Ascending aorta (tissue), 2 donors: ENCODE measurements around the gene TNFAIP2. TPM values are rescaled to one million over a fixed set of nuclear protein-coding genes. Genes with fewer than 3 reads are reported as not detected.

Experiments used
- DNase-seq, 2 donors: peaks; one replicate each; pipeline ENCODE4 v3.0.0-alpha.2; 2019; ENCODE audit warnings: low spot score in 2 of 2
- H3K27ac ChIP-seq, 2 donors: fragments of 200-600 bp; sonication (generic); one replicate each; pipeline ENCODE4 v1.5.1; 2016 to 2017; ENCODE audit warnings: mild to moderate bottlenecking in 1 of 2
- H3K27me3 ChIP-seq: fragments of 200-600 bp; sonication (generic); one replicate; pipeline ENCODE4 v1.5.1; 2017
- H3K36me3 ChIP-seq, 2 donors: fragments of 200-600 bp; sonication (generic); one replicate each; pipeline ENCODE4 v1.5.1; 2016
- H3K4me1 ChIP-seq, 2 donors: fragments of 200-600 bp; sonication (generic); one replicate each; pipeline ENCODE4 v1.5.1; 2016 to 2017; ENCODE audit warnings: mild to moderate bottlenecking in 1 of 2
- H3K4me3 ChIP-seq, 2 donors: fragments of 200-600 bp; sonication (generic); one replicate each; pipeline ENCODE4 v1.5.1; 2016 to 2017; ENCODE audit warnings: mild to moderate bottlenecking in 1 of 2
- H3K9me3 ChIP-seq, 2 donors: fragments of 200-600 bp; sonication (generic); one replicate each; pipeline ENCODE4 v1.5.1; 2016
- intact Hi-C: fragments of 100-400 bp; cut with DNase I; formaldehyde crosslinking; loops from one replicate; pipeline ENCODE4 v1.15.1; 2023
- total RNA-seq: library from RNA; depleted of rRNA; stranded (reverse); fragments of >200 nt; gene quantifications from one replicate; pipeline ENCODE4 v1.1.0, GENCODE V29; 2016
- TF ChIP-seq, protein P1 (sequence below), 3 experiments: fragments of 200-600 bp in 2 of 3; fragments of 450-650 bp in 1 of 3; sonication (generic) in 2 of 3; IDR thresholded peaks; one replicate each; pipeline ENCODE4 v1.5.1; 2016 to 2019; ENCODE audit warnings: antibody characterized with exemption in 3 of 3, mild to moderate bottlenecking in 1 of 3, moderate library complexity in 1 of 3

Gene TNFAIP2
- total RNA-seq, 1 donor from 2014 or later: 133 TPM

DNA sequence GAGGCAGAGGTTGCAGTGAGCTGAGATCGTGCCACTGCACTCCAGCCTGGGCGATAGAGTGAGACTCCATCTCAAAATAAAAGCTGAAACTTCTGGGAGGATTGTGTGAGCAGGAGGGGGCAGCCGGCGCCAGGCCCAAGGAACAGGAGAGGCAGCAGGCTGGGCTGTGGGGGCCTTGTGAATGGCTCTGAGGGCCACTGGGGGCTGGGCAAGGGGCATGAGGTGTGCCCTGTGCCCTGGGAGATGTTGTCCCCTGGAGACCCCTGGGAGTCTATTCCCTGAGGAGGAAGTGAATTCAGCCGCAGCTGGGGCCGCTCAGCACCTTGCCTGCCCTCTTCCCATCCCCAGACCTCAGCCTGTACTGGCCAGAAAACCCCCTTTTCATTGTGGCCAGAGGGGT, 34.3 kb upstream of the TNFAIP2 start:
- no peaks in the 10 kb centered on the region for H3K36me3 ChIP-seq
- intact Hi-C loops: no loop called here

DNA sequence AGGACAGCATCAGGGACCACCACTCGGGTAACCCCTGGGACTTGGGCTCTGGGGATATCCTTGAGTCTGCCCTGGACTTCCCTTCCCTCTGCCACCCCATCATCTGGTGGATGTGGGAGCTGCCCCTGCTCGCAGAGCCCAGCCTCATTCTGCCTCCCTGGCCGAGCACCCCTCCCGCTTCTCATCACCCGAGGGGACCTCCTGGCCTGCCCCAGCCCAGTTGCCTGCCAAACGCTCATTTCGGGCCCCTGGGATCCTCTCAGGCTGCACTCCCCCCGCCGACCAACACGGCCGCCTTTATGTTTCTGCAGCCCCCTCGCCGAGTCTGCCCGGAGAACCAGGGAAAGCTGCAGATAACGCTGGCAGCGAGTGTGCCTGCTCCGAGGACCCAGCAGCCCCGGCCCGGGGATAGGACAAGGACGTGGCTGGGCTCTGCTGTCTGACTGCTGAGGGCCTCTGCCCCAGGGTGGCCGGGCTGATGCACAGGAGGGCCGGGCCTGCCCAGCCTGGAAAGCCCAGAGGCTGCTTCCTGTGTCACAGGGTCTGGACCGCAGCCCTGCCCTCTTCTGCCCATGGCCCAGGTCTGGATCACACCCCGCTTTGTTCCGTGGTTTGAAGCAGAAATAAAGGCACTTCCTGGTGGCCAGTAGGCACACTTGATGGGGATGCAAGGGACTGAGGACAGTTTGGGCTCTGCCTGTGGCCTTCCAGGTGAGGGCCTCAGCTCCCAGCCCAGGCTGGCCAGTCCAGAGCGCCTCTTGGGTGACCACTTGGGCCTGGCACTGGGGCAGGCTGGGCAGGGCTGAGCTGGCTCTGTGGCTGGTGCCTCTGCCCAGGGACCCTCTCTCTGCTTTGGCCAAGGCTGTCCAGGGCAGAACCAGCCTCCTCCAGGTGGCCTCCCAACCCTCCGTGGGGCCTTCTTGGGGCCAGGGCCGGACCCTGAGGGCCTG, 33.6 kb upstream of the TNFAIP2 start:
- intact Hi-C loops: no loop called here
- peaks cover 0 to 3% of the 10 kb centered on the region in 2 donors for H3K4me1 ChIP-seq
- no peak overlapping the region for H3K27ac ChIP-seq

More for the DNA sequence above, 34.3 kb upstream of the TNFAIP2 start:
- H3K9me3 ChIP-seq: no peaks in the 10 kb centered on the region
- peaks cover 0 to 3% of the 10 kb centered on the region in 2 donors for H3K4me1 ChIP-seq
- no peak overlapping the region for H3K4me3 ChIP-seq
- TF ChIP-seq, protein P1, sequence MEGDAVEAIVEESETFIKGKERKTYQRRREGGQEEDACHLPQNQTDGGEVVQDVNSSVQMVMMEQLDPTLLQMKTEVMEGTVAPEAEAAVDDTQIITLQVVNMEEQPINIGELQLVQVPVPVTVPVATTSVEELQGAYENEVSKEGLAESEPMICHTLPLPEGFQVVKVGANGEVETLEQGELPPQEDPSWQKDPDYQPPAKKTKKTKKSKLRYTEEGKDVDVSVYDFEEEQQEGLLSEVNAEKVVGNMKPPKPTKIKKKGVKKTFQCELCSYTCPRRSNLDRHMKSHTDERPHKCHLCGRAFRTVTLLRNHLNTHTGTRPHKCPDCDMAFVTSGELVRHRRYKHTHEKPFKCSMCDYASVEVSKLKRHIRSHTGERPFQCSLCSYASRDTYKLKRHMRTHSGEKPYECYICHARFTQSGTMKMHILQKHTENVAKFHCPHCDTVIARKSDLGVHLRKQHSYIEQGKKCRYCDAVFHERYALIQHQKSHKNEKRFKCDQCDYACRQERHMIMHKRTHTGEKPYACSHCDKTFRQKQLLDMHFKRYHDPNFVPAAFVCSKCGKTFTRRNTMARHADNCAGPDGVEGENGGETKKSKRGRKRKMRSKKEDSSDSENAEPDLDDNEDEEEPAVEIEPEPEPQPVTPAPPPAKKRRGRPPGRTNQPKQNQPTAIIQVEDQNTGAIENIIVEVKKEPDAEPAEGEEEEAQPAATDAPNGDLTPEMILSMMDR (IDR thresholded peaks at IDR 0.05): no peak
- H3K27me3 ChIP-seq: no peaks in the 10 kb centered on the region
- H3K27ac ChIP-seq: no peak overlapping the region
- no peak for DNase-seq

DNA sequence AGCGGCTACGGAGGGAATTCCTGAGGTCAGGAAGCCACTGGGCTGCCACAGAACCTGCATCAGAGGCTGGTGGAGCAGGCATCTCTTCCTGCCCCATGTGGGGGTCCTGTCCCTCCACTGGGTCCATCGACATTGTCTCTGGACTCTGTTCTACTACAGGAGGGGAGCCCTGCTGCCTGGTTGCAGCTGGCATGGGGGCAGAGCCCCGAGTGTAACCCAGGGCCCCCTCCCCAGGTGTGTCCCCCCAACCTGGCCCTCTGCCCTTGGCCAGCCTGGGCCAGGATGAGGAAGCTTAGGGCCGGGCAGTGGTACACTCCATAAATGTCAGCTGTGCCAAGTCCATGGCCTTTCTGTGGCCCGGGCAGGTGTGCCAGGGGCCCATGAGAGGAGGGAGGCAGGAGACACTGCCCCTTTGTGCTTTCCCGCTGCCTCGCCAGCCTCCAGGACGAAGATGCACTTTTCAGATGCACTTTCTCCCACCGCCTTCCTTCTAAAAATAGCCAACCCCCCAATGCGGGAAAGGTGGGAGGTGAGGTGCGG, 32.7 kb upstream of the TNFAIP2 start:
- Histone ChIP-seq H3K27me3 (no peaks in the 10 kb centered on the region), H3K27ac (no peak overlapping the region), H3K9me3 (no peaks in the 10 kb centered on the region), H3K4me1 (peaks cover 0 to 3% of the 10 kb centered on the region in 2 donors), H3K4me3 (peak overlapping the region in 1 of 2 donors; percentile 63), H3K36me3 (no peaks in the 10 kb centered on the region)
- intact Hi-C loops: no loop called here
- no peak for DNase-seq
- TF ChIP-seq, protein P1 (IDR thresholded peaks at IDR 0.05): no peak

More for the DNA sequence above, 33.6 kb upstream of the TNFAIP2 start:
- DNase-seq: no peak
- Histone ChIP-seq H3K36me3 (no peaks in the 10 kb centered on the region), H3K27me3 (no peaks in the 10 kb centered on the region), H3K9me3 (no peaks in the 10 kb centered on the region), H3K4me3 (no peak overlapping the region)
- TF ChIP-seq, protein P1 (IDR thresholded peaks at IDR 0.05): no peak

DNA sequence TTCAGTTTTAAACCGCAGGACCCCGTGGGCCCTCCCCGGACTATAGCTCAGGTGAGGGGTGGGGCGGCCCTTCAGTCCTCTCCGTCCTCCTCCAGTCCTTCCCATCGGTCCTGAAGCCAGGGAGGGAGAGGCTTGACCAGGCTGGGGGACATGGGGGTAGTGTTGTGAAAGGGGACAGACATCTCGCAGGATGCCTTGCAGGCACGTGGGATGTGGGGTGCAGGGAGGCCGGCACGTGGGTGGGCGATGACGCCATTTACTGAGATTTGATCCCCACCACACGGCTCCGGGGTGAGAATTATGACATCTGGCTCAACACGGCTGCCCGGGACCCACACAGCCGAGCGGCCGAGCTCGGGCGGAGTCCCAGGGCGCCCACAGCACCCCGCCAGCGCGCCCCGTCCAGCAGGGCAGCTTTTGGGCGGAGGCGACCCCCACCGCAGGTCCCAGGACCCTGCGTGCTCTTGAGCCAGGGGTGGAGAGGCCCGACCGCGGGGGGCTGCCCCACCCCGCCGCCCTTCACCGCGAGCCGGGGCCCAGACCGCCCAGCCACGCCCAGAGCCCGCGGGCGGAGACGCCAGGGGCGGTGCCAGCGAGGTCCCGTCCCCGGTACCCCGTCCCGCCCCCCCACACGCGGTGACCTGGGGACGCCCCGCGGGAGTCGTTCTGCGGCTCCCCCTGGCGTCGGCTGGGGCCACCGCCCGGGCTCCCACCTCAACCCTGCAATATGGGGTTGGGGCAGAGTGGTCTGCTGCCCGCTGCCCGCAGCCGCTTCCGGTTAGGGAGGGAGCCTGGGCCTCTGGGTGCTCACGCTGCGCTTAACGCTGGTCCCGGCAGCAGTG, 32.0 kb upstream of the TNFAIP2 start:
- no peak for DNase-seq
- peaks cover 0 to 3% of the 10 kb centered on the region in 2 donors for H3K4me1 ChIP-seq

DNA sequence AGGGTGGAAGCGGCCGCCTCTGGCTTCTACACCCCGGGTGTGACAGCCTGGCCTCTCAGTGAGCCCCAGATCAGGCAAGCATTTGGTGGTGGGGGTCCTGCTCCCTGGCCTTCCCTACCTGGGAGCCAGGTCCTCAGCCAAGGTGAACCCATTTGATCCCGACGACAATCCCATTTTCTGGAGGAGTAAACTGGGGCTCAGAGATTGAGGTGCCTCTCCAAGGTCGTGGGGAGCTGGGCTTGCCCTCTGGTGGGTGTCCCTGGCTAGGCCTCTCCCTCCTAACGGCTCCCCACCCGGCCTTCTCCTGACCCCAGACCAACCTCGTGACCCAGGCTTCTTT, 31.4 kb upstream of the TNFAIP2 start:
- peak overlapping the region; percentile 52 to 63 for H3K4me3 ChIP-seq
- no peak overlapping the region for H3K27ac ChIP-seq
- peaks cover 0 to 3% of the 10 kb centered on the region in 2 donors for H3K4me1 ChIP-seq
- H3K27me3 ChIP-seq: no peaks in the 10 kb centered on the region
- intact Hi-C loops: no loop called here
- H3K9me3 ChIP-seq: no peaks in the 10 kb centered on the region
- TF ChIP-seq, protein P1 (IDR thresholded peaks at IDR 0.05): no peak
- H3K36me3 ChIP-seq: no peaks in the 10 kb centered on the region
- no peak for DNase-seq

More for the DNA sequence above, 32.0 kb upstream of the TNFAIP2 start:
- Histone ChIP-seq H3K4me3 (peak overlapping the region; percentile 52 to 63), H3K27me3 (no peaks in the 10 kb centered on the region), H3K27ac (no peak overlapping the region), H3K36me3 (no peaks in the 10 kb centered on the region), H3K9me3 (no peaks in the 10 kb centered on the region)
- intact Hi-C loops: no loop called here
- TF ChIP-seq, protein P1 (IDR thresholded peaks at IDR 0.05): peak; percentile 31 to 63 (median 40)
